ENCODE measurements around the gene ZNF346. TPM values are rescaled to one million over a fixed set of nuclear protein-coding genes. Genes with fewer than 3 reads are reported as not detected.

Gene ZNF346
- total and polyA plus RNA-seq, 2 of the 13 experiments (the other 11 are each of a cell fraction or from before 2014, with no cell fraction given) = 8.6 to 19.4 TPM

- in situ Hi-C loops (cut with HindIII; ENCODE audit: extremely low pct_ligation_motif_present, low pct_unique_long_range_greater_than_20kb) = no loop called here
- intact Hi-C loops (cut with micrococcal nuclease; ENCODE audit: unreplicated experiment) = no loop called here
- H4K20me1 ChIP-seq (ENCODE audit: insufficient read depth, low read length) = peaks cover 11% of the 10 kb centered on the region
- 50% methylated on average over 9 of the region's 12 CpGs for WGBS (ENCODE audit: low lambda C conversion rate)
- H3K9me3 ChIP-seq (ENCODE audit: low read length) = no peaks in the 10 kb centered on the region
- DNase-seq (ENCODE audit: low spot score) (peak; percentile 86), FAIRE-seq (peak; percentile 96), ATAC-seq (peak; percentile 59)
- POLR2A ChIA-PET = interaction anchor here (0.7 to 1.8 kb wide), 7 partner anchors 8 to 218 kb away, joined by 3 to 28 read pairs (median 4); partner anchors contain the start of genes FGFR4 and MXD3
- H3K4me2 ChIP-seq (ENCODE audit: low read depth, low read length) = peak overlapping the region; percentile 21
- peaks cover 36 to 60% of the 10 kb centered on the region in 2 experiments for H3K36me3 ChIP-seq (replicated peaks in 1 of 2; ENCODE audit: control insufficient read depth in 1 of 2, insufficient read depth in 2 of 2, low read length in 2 of 2)
- peaks cover 100% of the 10 kb centered on the region for H3K4me1 ChIP-seq (ENCODE audit: insufficient read depth, low read length)
- CTCF ChIA-PET (ENCODE audit: low intra/inter-chr PET ratio, low total read pairs) = no interaction called here
- H3K4me3 ChIP-seq (replicated peaks in 1 of 3; ENCODE audit: insufficient read depth in 1 of 3, low read depth in 2 of 3, low read length in 3 of 3) = no peak overlapping the region
- H3K79me2 ChIP-seq (ENCODE audit: insufficient read depth, low read length) = peaks cover 25% of the 10 kb centered on the region
- H3K9ac ChIP-seq (ENCODE audit: insufficient read depth, low read depth, low read length) = 0 out of 2 replicates have a peak overlapping the region, but pooled peaks have one; percentile 10
- peak overlapping the region; percentile 67 for H3K27ac ChIP-seq (ENCODE audit: extremely low read length, insufficient read depth, low read length)
- H2AFZ ChIP-seq (ENCODE audit: low read length) = no peak overlapping the region
- no TSS peak for BruUV-seq (replicated peaks)
- H3K27me3 ChIP-seq (ENCODE audit: control insufficient read depth in 1 of 2, insufficient read depth in 2 of 2, low read length in 2 of 2) = no peaks in the 10 kb centered on the region
- TF ChIP-seq ZNF644 (CRISPR knock-in tag; IDR thresholded peaks at IDR 0.05; ENCODE audit: low read depth) = no peak
- no peak for TF ChIP-seq ZNF407 (CRISPR knock-in tag; IDR thresholded peaks at IDR 0.05; ENCODE audit: not compliant biosample characterization)
- TF ChIP-seq ZNF558 (CRISPR knock-in tag; IDR thresholded peaks at IDR 0.05; ENCODE audit: borderline replicate concordance) = no peak
- no peak for TF ChIP-seq HOXA9 (CRISPR knock-in tag; IDR thresholded peaks at IDR 0.05; ENCODE audit: borderline replicate concordance)
- TF ChIP-seq SMC3 (IDR thresholded peaks at IDR 0.05; ENCODE audit: low read length) = peak; percentile 10; the same call in 1 of the 2 replicates
- TF ChIP-seq DPF2 (CRISPR knock-in tag; IDR thresholded peaks at IDR 0.05; ENCODE audit: borderline replicate concordance, low read depth) = no peak; the same call in 1 of the 2 replicates
- no peak for TF ChIP-seq DNMT3B (CRISPR knock-in tag; conservative IDR thresholded peaks at IDR 0.05)
- no peak for TF ChIP-seq ZSCAN30 (CRISPR knock-in tag; IDR thresholded peaks at IDR 0.05)
- TF ChIP-seq ZNF275 (CRISPR knock-in tag; IDR thresholded peaks at IDR 0.05; ENCODE audit: borderline replicate concordance) = no peak
- TF ChIP-seq FOXJ3 (CRISPR knock-in tag; IDR thresholded peaks at IDR 0.05; ENCODE audit: borderline replicate concordance) = no peak
- TF ChIP-seq ZBTB26 (CRISPR knock-in tag; IDR thresholded peaks at IDR 0.05; ENCODE audit: borderline replicate concordance) = no peak
Measured at GRCh38 chr5:177094224-177095087, 72.0 kb downstream of the ZNF346 start.
